ENCODE results near the gene HNRNPL.

HNRNPL gene

GRCh38 chr19:38838208-38838985 lies 11.4 kb downstream of the HNRNPL start:
- no peak overlapping the region for H3K4me3 ChIP-seq (ENCODE audit: low read depth, low read length)
- TF ChIP-seq CTCF (IDR thresholded peaks at IDR 0.05; ENCODE audit: low read depth, low read length, missing control alignments), result no peak
- DNase-seq (ENCODE audit: low read depth), result no peak

- H3K4me3 ChIP-seq (ENCODE audit: low read depth, low read length), result no peak overlapping the region
- DNase-seq (ENCODE audit: low read depth), result no peak
- TF ChIP-seq CTCF (IDR thresholded peaks at IDR 0.05; ENCODE audit: low read depth, low read length, missing control alignments), result no peak
Measured at GRCh38 chr19:38837656-38838121, 12.1 kb downstream of the HNRNPL start.

- no peak overlapping the region for H3K4me3 ChIP-seq (ENCODE audit: low read depth, low read length)
- no peak for DNase-seq (ENCODE audit: low read depth)
- no peak for TF ChIP-seq CTCF (IDR thresholded peaks at IDR 0.05; ENCODE audit: low read depth, low read length, missing control alignments)
Measured at GRCh38 chr19:38836983-38837626, 12.7 kb downstream of the HNRNPL start.

GRCh38 chr19:38836159-38836982 lies 13.4 kb downstream of the HNRNPL start:
- no peak for DNase-seq (ENCODE audit: low read depth)
- no peak overlapping the region for H3K4me3 ChIP-seq (ENCODE audit: low read depth, low read length)
- no peak for TF ChIP-seq CTCF (IDR thresholded peaks at IDR 0.05; ENCODE audit: low read depth, low read length, missing control alignments)

GRCh38 chr19:38834590-38834989 lies 15.2 kb downstream of the HNRNPL start:
- H3K4me3 ChIP-seq (ENCODE audit: low read depth, low read length), result no peak overlapping the region
- no peak for TF ChIP-seq CTCF (IDR thresholded peaks at IDR 0.05; ENCODE audit: low read depth, low read length, missing control alignments)
- DNase-seq (ENCODE audit: low read depth), result no peak

GRCh38 chr19:38834104-38834490 lies 15.7 kb downstream of the HNRNPL start:
- TF ChIP-seq CTCF (IDR thresholded peaks at IDR 0.05; ENCODE audit: low read depth, low read length, missing control alignments), result no peak
- no peak overlapping the region for H3K4me3 ChIP-seq (ENCODE audit: low read depth, low read length)
- DNase-seq (ENCODE audit: low read depth), result no peak

All from GM12864 (cell line).